Suppressor macrophage treated with lipopolysaccharide for 1 hour (primary cell): ENCODE results near the gene RELN.
"Not testable (repeated sequence)": the region's sequence is repeated elsewhere in the genome, so short reads cannot be mapped to it uniquely, and the experiment has no call there.

Experiments used
- DNase-seq, 3 donors: peaks; one replicate each; pipeline ENCODE4 v3.0.0-alpha.2; 2020 to 2022

Gene RELN

GRCh38 chr7:103940382-103941268 is 48.8 kb downstream of the RELN start:
- DNase-seq, result no peak

DNA sequence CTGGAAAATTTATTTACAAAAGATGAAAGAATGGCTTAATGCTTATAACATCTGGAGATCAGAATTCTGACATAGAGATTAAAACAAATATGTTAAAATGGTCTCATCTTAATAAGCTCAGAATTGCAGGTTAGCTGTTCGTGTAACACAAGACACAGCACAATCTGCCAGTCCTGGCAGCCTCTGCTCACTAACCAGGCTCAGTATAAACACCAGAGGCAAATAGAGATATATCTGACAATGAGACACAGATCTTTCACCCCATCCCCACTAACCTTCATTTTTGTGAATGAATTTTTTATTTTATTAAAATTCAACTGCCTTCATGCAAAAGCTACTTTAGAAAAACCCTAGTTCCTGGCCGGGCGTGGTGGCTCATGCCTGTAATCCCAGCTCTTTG is 51.8 kb downstream of the RELN start:
- no peak for DNase-seq

- no peak for DNase-seq
These were observed 52.9 kb downstream of the RELN start for GRCh38 chr7:103936558-103936957.

- no peak for DNase-seq
These were observed 55.0 kb downstream of the RELN start for GRCh38 chr7:103934508-103934907.

GRCh38 chr7:103932389-103932788 is 57.1 kb downstream of the RELN start:
- DNase-seq, result no peak

- no peak for DNase-seq
These were observed 59.6 kb downstream of the RELN start for GRCh38 chr7:103929901-103930311.

GRCh38 chr7:103928581-103928980 is 60.9 kb downstream of the RELN start:
- no peak for DNase-seq

GRCh38 chr7:103924184-103924583 is 65.3 kb downstream of the RELN start:
- no peak for DNase-seq

- DNase-seq, result no peak
These were observed 67.1 kb downstream of the RELN start for GRCh38 chr7:103922407-103922806.

- DNase-seq, result no peak
These were observed 67.8 kb downstream of the RELN start for GRCh38 chr7:103921692-103922091.

DNA sequence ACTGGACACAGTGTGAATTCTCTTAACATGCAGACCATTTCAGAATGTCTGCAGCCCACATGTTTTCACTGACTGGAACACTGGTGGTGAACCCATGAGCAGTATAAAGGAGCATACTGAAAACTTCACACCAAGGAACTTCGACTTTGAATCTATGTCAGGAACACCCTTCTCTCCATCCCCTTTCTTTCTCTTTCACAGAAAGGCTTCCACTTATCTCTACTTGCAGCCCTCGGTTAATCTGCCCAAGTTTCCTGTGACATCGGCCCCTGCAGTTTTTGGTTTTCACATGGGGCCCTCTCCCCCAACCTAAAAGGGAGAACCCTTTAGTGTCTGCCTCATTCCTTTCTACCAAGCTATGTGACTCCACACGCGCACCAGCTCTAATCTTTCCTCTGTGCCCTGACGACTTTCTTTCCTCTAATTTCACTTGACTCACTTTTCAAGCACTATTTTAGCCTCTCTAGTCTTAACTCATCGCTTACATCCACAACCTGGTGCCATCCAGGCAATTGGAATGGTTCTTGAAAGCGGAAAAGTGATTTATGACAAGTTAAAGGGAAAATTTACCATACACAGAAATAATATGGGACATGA is 70.1 kb downstream of the RELN start:
- DNase-seq, result no peak

DNA sequence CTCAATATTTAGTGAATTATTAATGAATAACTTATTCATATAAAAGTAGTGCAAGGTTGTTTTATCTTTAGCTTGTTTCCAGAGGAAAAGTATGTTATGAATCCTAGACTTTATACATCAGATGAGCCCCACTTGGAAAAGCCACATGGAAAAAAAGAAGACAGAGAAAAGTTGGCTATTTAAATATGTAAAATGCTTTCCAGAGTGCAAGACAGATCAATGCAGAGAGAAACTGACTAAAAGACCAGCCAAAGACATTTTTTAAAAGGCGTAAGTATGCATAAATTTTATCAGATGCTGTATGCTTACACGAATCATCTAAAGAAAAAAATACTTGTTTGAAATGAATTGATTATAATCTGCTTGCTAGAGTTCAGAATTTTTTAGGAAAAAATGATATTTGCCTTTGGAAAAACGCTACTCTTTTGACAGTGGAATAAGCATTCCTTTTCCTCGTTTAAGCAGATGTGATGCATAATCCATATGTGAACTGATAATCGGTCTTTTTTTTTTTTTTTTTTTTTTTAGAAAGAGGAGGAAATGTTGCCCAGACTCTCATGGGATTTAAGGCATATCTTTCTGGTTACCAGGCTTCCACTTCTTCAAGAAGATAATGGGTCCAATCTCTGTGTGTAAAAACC is 70.7 kb downstream of the RELN start:
- DNase-seq, result no peak

- DNase-seq, result peak in 2 of 3 donors; percentile 7 to 9
These were observed 73.6 kb downstream of the RELN start for GRCh38 chr7:103915680-103916357.

DNA sequence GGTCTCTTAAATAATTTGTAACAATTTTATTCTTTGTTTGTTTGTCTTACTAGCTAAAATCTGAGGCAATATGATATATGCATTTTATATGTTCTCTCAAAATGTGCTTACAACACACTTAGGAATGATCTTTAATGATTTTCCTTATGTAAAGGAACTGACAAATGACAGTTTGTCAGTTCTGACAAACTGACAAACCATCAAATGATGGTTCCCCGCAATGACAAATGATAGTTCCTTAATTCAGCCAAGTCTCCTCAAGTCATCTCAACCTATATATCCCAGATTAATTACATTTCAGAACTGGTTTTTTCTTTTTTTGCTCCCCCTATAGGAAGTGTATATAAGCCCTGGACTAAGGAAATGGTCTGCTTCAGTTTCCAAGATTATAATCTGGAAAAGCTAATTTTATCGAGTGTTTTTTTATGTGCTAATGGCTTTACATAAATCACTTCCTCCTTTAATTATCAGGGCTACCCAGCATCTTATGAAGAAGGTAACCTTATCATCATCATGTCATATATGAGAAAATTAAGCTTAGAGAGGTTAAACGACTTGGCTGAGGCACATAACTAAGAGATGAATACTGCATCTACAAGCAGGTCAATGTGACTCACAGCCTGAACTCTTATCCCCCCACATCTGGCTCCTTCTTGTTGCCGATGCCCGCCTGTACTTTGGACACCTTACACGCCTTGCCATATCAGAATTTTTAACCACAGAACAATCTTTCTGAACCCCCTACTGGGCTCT is 75.1 kb downstream of the RELN start:
- DNase-seq, result no peak

GRCh38 chr7:103912891-103913605 is 76.4 kb downstream of the RELN start:
- DNase-seq, result no peak

DNA sequence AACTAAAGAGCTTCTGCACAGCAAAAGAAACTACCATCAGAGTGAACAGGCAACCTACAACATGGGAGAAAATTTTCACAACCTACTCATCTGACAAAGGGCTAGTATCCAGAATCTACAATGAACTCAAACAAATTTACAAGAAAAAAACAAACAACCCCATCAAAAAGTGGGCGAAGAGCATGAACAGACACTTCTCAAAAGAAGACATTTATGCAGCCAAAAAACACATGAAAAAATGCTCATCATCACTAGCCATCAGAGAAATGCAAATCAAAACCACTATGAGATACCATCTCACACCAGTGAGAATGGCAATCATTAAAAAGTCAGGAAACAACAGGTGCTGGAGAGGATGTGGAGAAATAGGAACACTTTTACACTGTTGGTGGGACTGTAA is 78.4 kb downstream of the RELN start:
- not testable (repeated sequence) for DNase-seq

- DNase-seq, result no peak
These were observed 83.5 kb downstream of the RELN start for GRCh38 chr7:103905997-103906396.

GRCh38 chr7:103902917-103903316 is 86.5 kb downstream of the RELN start:
- DNase-seq, result no peak

DNA sequence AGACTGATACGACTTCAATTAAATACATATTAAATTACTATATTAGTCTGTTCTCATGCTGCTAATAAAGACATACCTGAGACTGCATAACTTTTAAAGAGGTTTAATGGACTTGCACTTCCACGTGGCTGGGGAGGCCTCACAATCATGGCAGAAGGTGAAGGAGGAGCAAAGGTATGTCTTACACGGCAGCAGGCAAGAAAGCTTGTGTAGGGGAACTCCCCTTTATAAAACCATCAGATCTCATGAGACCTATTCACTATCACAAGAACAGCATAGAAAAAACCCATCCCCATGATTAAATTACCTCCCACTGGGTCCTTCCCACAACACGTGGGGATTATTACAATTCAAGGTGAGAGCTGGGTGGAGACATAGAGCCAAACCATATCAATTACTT is 92.6 kb downstream of the RELN start:
- DNase-seq, result not testable (repeated sequence)

- no peak for DNase-seq
These were observed 94.5 kb downstream of the RELN start for GRCh38 chr7:103894656-103895596.

DNA sequence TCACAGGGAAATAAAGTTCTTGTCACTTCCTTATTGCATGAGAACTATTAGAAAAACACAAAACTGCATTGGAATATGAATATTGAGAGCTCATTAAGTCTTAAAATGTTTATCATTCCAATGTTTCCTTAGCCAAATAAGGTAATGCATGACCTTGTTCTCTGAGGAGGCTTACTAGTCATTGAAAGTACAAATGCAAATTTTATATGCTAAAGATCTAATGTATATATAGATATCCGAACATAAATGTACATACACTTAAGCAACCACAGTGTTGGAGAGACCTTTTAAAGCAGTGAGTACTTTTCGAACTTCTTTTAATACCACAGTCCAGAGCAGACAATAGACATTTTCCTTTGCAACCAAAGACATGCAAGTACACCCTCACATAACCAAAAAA is 96.1 kb downstream of the RELN start:
- DNase-seq, result no peak
